ENCODE measurements around the gene CBFA2T3.
"Not testable (repeated sequence)": the region's sequence is repeated elsewhere in the genome, so short reads cannot be mapped to it uniquely, and the experiment has no call there.

Gene CBFA2T3

DNA sequence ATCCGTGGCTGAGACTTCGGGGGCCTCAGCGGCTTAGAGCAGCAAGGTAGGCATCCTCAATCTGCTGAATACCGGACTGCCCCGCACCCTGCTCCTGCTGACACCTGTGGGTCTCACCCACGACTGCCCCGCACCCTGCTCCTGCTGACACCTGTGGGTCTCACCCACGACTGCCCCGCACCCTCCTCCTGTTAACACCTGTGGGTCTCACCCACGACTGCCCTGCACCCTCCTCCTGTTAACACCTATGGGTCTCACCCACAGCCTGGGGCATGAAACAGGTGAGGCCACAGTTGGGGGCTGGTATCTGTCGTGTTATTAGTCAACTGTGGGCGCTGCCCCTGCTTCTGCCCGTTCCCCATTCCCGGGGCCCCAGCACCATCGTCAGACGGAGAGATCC, 74.3 kb downstream of the CBFA2T3 start:
- no peak for DNase-seq

DNA sequence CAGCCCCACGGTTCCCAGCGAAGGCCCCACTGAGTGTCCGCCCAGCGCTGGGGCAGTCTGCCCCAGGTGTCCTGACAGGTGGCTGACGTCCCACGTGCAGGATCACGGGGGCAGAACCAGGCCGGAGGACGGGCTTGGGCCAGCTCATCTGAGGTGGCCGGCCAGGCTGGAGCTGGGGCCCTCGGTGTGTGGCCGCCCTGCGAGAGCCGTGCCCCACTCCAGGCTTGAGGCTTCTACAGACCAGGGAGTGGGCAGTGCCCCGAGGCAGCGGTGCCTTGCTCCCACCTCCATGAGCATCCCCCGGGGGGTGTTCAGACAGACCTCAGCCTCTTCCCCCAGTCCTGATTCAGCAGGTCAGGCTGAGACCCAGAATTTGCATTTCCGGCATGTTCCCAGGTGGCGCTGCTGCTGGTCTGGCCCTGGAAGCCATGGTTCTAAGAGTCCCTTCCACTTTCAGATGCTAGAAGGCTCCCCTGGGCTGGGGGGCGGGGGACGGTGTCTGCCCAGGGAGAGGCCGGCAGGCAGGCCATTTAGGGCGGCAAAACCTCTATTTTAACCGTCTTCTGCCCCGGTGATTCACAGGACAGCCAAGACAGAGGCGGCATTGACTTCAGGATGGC, 75.2 kb downstream of the CBFA2T3 start:
- no peak for DNase-seq

DNA sequence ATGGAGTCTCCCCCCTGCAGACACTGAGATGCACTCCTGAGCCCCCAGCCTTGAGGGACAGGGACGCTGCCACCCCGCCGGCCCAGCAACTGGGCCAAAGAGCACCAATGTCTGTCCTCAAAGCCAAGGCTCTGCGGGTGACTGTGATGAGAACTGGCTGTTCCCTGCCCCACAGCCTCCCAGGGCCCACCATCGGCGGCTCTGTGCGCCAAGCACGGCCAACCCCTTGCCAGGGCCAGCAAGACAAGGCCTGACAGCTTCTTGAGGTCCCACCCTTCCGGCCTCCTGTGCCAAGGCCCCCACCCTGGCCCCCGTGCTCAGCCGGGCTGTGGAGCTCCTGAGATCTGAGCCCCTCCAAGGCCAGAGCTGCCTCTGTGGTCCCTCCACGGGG, 76.3 kb downstream of the CBFA2T3 start:
- DNase-seq: no peak

- no peak for DNase-seq
Observed at GRCh38 chr16:88899901-88900661, 76.9 kb downstream of the CBFA2T3 start.

DNA sequence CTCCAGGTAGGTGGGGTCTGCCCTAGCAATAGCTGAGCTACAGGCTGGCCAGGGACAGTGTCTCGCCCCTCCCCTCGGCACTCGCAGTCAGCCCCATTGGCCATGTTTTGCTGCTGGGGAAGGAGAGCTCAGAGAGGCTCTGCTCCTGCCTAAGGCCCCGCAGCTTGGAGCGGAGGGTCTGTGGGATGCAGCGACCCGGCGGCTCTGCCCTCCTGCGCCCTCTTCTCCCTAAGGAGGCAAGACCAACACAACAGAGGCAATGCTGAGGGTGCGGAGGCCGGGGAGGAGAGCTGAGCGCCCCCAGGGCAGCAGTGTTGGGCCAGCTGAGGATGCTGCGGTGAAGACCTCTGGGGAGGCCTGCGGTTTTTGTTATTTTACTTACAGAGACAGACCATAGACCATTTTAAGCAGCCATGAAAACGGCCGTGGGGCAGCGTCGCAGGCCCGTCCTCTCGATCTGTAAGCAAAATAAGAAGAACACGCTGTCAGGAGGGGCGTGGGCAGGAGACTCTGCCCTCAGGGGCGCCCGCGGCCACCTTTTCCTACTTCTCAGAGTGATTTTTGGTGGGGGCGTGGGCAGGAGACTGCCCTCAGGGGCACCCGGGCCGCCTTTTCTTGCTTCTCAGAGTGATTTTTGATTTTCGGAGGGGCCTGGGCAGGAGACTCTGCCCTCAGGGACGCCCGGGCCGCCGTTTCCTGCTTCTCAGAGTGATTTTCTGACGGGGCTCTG, 79.1 kb downstream of the CBFA2T3 start:
- no peak for DNase-seq

DNA sequence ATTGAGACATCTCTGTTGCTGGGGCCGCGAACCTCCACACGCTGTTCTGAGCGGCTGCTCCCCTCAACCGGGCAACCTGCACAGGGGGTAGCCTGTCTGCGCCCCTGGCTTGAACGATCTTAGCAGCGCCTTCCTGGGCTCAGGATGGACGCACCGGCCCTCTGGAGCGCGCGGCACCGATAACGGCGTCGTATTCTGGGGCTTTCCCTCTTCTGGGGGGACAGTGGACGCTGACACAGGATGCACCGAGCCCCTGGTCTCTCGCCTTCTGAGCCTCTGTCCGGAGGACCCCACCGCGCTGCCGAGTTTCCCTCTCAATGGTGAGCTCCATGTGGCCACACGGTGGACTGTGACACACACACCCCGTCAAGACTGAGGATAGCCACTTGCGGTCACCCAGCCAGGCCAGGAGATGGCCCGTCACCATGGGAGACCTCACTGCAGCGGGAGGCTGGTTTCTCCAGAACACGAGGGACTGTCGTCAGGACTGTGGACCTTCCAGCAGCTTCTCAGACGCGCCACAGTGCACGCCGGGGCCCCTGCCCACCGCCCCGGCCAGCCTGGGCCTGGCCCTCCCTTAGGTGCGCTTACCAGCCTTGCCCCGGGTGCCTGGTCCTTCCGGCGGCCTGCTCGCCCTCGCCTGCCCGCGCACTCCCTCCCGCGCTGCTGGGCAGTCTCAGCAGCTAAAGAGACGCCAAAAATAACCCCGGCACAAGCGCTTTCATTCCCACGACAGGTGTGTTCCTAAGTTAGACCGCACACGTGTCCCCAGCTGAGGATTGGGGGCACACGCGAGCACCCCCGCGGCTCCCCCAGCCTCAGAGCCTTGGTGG, 80.6 kb downstream of the CBFA2T3 start:
- DNase-seq: no peak

DNA sequence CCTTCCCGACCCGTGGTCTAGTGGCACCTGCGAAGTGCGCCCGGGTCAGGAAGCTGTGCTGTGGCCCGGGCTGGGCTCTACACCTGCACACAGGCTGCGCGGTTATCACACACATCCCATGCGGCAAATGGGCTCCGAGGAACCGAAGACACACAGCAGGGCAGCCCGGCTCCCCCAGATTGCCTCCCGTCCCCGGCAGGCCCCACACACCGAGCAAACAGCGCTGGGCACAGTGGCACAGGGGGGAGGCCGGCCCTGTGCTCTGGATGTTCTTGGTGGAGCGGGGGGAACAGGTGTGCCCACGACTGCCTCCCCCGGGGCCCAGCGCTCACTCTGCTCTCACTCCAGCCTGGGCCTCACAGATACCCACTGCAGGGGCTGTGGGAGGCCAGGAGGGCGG, 81.7 kb downstream of the CBFA2T3 start:
- DNase-seq: no peak

- no peak for DNase-seq
Observed at GRCh38 chr16:88894681-88895300, 82.2 kb downstream of the CBFA2T3 start.

GRCh38 chr16:88894266-88894665, 82.7 kb downstream of the CBFA2T3 start:
- not testable (repeated sequence) for DNase-seq

DNA sequence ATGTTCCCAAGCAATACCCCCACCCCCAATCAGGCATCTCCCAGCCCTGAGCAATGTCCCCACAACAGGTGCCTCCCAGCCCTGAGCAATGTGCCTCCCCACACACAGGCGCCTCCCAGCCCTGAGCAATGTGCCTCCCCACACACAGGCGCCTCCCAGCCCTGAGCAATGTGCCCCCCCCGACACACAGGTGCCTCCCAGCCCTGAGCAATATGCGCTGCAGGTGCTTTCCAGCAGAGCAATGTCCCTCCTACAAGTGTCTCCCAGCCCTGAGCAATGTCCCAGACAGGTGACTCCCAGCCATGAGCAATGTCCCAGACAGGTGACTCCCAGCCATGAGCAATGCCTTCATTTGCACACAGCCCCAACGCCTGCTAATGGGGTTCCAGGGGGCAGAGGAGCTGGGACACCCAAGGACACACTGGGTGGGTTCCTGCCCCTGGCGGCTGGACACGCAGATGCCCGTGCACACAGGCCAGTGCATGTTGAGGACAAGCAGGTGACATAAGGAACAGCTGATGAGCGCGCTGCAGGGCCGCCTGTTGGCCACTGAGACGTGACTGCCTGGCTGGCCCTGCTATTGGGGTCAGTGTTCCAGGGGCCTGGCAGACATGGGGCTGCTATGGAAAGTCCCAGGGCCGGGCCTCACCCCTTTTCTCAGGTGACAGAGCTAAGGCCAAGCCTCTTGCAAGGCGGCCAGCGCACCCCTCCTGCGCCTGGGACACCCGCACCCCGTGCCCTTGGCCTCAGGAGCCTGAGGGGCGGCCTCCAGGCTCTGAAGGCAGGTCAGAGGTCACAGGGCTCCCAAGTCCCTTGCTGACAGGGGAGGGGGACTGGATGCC, 83.7 kb downstream of the CBFA2T3 start:
- DNase-seq: no peak

GRCh38 chr16:88892065-88892464, 84.9 kb downstream of the CBFA2T3 start:
- DNase-seq: no peak

DNA sequence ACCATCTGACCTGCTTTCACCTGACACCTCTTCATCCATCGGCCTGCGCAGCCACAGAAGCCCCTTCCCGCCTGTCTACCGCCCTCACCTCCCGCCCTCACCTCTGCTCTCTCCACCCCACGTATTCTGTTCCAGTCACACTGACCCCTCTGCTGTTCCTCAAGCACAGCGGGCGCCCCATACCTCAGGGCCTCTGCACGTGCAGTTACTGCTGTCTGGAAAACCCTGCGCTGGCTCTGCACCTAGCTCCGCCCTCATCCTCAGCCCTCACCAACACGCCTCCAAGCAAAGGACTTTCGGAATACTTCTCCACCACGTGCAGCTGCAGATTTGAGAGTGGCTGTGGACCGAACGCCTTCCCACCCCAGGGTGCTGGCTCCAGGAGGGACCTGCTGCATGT, 85.9 kb downstream of the CBFA2T3 start:
- no peak for DNase-seq

- not testable (repeated sequence) for DNase-seq
Observed at GRCh38 chr16:88889702-88890352, 87.2 kb downstream of the CBFA2T3 start.

GRCh38 chr16:88888461-88889387, 88.3 kb downstream of the CBFA2T3 start:
- no peak for DNase-seq

DNA sequence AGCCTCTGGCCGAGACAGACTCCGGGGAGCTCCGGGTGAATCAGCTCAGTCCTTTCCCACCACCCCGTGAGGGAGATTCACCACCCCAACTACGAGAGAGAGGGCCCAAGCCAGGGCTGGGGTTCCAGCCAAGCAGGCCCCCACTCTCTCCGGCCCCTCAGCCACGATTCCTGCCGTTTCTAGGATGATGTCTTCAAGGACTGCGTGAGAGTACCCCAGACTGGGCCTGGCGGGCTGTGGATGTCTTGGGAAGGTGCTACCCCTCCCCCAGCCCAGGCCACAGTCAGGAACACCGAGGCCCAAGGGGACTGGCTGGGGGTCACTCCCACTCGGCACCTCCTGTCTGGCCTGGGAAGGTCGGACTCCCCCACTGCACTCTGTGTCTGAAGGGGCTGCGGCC, 89.0 kb downstream of the CBFA2T3 start:
- no peak for DNase-seq

DNA sequence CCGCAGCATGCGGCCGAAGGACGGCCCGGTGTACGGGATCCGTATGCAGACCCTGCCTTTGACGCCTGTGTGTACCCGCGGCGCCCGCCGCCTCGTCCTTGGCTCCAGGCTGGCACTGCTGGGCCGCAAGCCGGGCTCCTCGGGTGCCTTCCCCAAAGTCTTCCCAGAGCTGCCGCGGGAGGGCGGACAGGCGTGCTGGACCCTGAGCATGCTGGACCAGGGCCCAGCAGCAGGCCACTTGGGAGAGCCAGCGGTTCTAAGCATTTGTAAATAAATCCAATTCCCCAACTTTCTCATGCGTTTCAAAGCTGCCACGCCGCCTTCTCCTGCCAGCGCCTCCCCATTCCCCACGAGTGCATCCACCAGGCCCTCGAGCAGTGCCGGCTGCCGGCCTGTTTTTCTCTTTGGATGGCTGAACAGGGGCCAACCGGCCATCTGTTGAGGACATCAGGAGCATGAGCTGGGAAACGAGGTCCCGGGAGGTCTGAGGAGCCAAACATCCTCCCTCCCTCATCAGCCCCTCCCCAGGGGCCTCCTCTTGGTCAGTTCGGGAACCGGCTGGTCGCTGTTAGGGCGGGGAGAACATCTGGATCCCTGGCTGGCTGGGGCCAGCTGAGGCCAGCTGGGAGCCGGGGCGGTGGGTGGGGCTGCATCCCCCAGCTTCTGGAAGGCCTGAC, 90.0 kb downstream of the CBFA2T3 start:
- no peak for DNase-seq

DNA sequence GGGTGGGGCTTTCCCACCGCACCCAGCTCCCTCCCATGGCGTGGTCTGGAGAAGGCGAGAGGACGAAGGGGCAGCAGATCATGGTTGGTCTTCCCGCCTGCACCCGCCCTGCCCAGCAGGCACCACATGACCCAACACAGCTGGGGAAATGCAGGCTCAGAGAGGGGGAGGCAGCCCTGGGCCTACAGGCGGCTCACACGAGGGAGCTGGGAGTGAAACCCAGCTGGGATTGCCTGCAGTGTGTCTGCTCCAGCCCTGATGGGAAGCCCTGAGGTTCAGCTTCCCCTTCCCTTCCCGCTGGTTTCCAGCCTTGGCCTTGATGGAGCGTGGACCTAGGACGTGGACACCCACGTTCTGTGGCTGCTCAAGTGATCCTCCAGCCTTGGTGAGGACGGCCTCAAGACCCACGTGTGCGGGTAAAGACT, 90.6 kb downstream of the CBFA2T3 start:
- DNase-seq: no peak

DNA sequence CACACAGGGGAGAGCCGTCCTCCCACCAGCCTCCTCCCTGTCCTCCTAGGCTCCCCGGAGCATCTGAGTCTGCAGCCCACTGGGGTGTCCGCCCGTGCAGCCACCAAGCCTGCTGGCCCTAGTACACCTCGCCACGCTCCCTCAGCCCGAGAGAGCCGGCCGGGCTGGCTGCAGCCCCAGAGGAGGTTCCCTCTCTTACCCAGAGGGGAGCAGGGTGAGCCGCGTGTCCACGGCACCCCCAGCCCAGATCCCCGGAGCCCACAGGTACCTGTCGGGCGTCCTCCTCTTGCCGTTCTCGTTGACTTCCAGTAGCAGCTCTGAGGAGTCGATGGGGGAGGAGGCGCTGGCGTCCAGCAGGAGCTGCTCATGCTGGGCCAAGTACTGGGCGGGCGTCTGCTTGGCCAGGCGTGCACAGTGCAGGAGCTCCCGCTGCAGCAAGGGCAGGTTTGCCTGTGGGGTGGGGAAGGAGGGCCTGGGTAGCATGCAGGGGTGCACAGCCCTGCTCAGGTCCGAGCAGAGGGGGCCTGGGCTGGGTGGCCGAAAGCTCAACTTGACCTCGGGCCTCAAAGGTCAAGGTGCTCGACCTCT, 91.2 kb downstream of the CBFA2T3 start:
- no peak for DNase-seq

All from T1000 (cell line).